Measurements from ENCODE around the gene PCYOX1L.

- no peak for TF ChIP-seq POLR2AphosphoS5 (IDR thresholded peaks at IDR 0.05; ENCODE audit: low read depth, low read length)
- no peak for TF ChIP-seq TAF1 (IDR thresholded peaks at IDR 0.05; ENCODE audit: borderline replicate concordance, insufficient read depth, low read length)
- TF ChIP-seq SIN3A (IDR thresholded peaks at IDR 0.05; ENCODE audit: borderline replicate concordance, insufficient read depth, low read length): no peak
Measured at GRCh38 chr5:149408252-149409099, 50.6 kb downstream of the PCYOX1L start.

All from PFSK-1 (cell line).